SJCRH30 (cell line): ENCODE data around the gene MZF1. TPM values are rescaled to one million over a fixed set of nuclear protein-coding genes. Genes with fewer than 3 reads are reported as not detected.
A peak's percentile ranks its signal among the peaks of the same experiment; 100 is the strongest.
"Not testable (repeated sequence)": the region's sequence is repeated elsewhere in the genome, so short reads cannot be mapped to it uniquely, and the experiment has no call there.

Experiments used
- DNase-seq, 2 experiments: peaks; one replicate each; pipeline ENCODE4 v3.0.0-alpha.2; 2015 to 2020
- H3K27ac ChIP-seq: fragments of 250-450 bp; sonication (Bioruptor Pico); 2 replicates; pipeline ENCODE4 v1.5.1; 2020; ENCODE audit warnings: mild to moderate bottlenecking, moderate library complexity
- H3K27me3 ChIP-seq: fragments of 250-450 bp; sonication (Bioruptor Pico); 2 replicates; pipeline ENCODE4 v1.5.1; 2020; ENCODE audit warnings: mild to moderate bottlenecking, moderate library complexity
- H3K36me3 ChIP-seq: fragments of 250-450 bp; sonication (Bioruptor Pico); 2 replicates; pipeline ENCODE4 v1.5.1; 2020; ENCODE audit warnings: mild to moderate bottlenecking, moderate library complexity
- H3K4me1 ChIP-seq: fragments of 250-450 bp; sonication (Bioruptor Pico); 2 replicates; pipeline ENCODE4 v1.5.1; 2020; ENCODE audit warnings: mild to moderate bottlenecking, moderate library complexity
- H3K4me3 ChIP-seq: fragments of 250-450 bp; sonication (Bioruptor Pico); 2 replicates; pipeline ENCODE4 v1.5.1; 2020; ENCODE audit warnings: mild to moderate bottlenecking, moderate library complexity
- H3K9me3 ChIP-seq: fragments of 250-450 bp; sonication (Bioruptor Pico); replicated peaks from 2 replicates; pipeline ENCODE4 v1.5.1; 2020; ENCODE audit warnings: mild to moderate bottlenecking, moderate library complexity
- total RNA-seq: library from RNA; depleted of rRNA; stranded (reverse); fragments of >200 nt; shearing (Covaris generic); gene quantifications from 2 replicates; pipeline ENCODE4 v1.2.3, GENCODE V29; 2014; rRNA removed

Gene MZF1
- total RNA-seq = 6.0 and 6.5 TPM in 2 replicates

DNA sequence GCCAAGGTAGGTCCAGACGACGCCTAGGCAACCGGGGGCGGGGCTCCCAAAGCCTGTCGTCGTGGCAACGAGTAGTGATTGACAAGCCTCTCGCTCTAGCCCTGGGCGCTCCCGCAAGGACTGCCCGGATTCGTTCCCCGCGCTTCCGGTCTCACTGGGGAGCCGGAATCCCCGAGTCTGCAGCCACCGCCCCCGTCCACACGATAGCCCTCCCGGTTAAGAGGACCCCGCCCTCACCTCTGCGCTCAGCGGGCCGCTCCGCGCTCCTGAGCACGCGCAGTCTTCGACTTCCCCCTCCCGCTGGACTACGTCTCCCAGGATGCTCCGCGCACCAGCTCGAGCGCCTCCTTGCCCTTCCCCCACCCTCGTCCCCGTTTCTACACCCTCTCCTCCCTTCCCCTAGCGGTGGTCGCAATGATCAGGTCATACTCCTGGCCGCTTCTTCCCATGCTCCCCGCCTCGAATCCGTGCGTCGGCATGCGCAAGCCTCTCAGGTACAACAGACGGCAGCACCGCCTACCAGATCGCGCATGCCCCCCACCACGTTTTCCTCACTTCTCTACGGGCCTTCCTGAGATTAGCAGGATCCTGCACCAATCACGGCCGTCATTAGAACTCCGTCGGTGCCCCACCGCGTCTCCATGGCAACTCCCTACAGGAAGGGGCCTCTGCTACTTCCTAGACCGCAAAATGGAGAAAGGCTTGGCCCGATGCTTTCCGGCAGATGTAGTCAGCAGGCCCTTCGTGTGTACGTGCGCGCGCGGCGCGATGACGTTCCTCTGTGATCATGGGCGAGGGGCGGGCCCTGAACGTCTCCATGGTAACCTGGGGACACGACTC lies at the start of gene MZF1:
TSS of gene MZF1 (minus strand) at position 518 of the 840 bp plus-strand sequence. CDS start 1,946 bp downstream, outside the sequence.
- Histone ChIP-seq H3K4me3 (peak within 1 kb of the TSS; percentile 67), H3K27me3 (no peaks in the 10 kb centered on the region), H3K9me3 (no peaks in the 10 kb centered on the region), H3K27ac (peak within 1 kb of the TSS; percentile 82), H3K36me3 (no peaks in the 10 kb centered on the region), H3K4me1 (0 out of 2 replicates have a peak, but pooled peaks cover 3% of the 10 kb centered on the region)
- peak; percentile 100 for DNase-seq

DNA sequence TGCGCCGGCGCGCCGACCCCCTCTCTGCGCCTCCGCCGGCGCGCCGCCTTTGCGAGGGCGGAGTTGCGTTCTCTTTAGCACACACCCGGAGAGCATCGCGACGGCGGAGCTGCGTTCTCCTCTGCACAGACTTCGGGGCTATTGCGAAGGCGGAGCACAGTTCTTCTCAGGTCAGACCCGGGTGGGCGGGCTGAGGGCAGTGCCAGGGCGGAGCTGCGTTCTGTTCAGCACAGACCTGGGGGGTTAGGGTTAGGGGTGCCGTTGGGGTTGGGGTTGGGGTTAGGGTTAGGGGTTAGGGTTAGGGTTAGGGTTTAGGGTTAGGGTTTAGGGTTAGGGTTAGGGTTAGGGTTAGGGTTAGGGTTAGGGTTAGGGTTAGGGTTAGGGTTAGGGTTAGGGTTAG lies 34.1 kb upstream of the MZF1 start:
- H3K27me3 ChIP-seq, H3K9me3 ChIP-seq, H3K27ac ChIP-seq, DNase-seq, H3K4me3 ChIP-seq, H3K36me3 ChIP-seq, H3K4me1 ChIP-seq: not testable (repeated sequence)

DNA sequence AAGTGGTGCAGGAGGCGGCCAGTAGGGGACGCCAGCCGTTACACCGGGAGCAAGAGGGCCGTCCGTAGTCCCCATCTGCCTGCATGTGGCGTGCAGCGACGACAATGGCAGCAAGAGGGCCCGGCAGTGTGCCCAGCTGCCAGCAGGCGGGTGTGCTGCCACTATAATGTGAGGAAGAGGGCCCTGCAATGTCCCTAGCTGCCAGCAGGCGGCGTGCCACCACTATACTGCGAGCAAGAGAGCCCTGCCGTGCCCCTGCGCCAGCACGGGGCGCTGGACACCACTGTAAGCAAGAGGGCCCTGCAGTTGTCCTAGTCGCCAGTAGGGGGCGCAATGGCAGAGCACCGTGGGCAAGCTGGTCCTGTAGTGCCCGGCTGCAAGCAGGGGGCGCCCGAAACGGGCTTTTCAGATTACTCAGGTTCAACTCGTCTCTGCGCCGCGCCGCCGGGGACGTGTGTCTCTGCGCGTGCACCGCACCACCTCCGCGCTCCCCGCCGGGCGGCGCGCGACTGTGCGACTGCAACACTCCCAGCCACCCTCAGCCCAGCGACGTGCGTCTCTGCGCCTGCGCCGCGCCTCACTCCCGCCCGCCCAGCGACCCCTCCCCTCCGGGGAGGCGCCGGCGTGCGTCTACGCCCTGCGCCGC lies 33.2 kb upstream of the MZF1 start:
- H3K27ac ChIP-seq, H3K9me3 ChIP-seq, H3K27me3 ChIP-seq, DNase-seq, H3K4me1 ChIP-seq, H3K4me3 ChIP-seq, H3K36me3 ChIP-seq: not testable (repeated sequence)

DNA sequence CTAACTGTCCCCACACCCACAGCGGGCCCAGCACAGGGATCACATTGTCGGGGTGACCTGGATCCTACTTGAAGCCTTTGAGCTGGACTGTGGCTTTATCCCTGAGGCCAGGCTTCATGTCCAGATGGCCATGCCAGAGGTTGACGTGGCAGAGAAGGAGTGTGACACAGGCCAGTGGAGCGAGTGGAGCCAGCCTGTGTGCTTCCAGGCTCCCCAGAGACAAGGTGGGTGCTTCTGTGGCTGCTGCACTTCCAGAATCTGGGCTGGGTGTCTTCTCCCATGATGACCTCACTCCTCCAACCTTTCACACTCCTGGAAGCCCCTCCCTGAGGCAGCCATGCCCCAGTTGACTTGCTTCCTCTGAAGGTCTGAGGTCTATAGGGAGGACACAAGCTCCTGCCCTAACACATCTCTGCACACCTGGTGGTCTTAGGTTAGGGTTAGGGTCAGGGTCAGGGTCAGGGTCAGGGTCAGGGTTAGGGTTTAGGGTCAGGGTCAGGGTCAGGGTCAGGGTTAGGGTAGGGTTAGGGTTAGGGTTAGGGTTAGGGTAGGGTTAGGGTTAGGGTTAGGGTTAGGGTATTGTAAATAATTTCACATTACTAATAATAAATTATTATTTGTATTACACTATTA lies 13.1 kb upstream of the MZF1 start:
- Histone ChIP-seq H3K9me3 (no peaks in the 10 kb centered on the region), H3K27me3 (no peaks in the 10 kb centered on the region), H3K4me3 (no peak overlapping the region), H3K36me3 (no peaks in the 10 kb centered on the region), H3K27ac (no peak overlapping the region), H3K4me1 (no peaks in the 10 kb centered on the region)
- no peak for DNase-seq

DNA sequence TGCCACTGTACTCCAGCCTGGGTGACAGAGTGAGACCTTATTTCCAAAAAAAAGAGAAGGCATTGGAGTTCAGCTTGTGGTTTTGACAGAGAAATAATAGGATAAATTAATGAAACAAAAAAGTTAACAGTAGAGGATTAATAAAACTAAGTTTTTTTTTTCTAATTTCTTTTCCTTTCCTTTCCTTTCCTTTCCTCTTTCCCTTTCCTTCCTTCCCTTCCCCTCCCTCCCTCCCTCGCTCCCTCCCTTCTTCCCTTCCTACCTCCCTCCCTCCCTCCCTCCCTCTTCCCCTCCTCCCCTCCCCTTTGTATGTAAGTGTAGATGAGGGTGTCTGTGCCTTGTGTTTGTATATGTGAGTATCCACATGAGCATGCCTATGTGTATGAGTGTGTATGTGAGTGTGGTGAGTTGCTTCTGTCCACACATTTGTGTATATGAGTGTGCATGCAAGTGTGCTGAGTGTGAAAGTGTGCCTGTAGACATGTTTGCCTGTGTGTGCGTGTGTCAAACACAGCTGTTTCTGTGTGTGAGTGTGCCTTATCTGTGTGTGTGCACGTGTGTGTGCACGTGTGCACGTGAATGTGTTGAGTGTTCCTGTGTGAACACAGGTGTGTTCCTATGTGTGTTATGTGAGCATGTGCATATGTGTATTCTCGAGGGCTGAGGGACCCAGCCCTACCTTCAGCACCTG lies 12.5 kb upstream of the MZF1 start:
- Histone ChIP-seq H3K27me3 (no peaks in the 10 kb centered on the region), H3K9me3 (no peaks in the 10 kb centered on the region), H3K4me3 (no peak overlapping the region), H3K36me3 (no peaks in the 10 kb centered on the region), H3K27ac (no peak overlapping the region), H3K4me1 (no peaks in the 10 kb centered on the region)
- no peak for DNase-seq

DNA sequence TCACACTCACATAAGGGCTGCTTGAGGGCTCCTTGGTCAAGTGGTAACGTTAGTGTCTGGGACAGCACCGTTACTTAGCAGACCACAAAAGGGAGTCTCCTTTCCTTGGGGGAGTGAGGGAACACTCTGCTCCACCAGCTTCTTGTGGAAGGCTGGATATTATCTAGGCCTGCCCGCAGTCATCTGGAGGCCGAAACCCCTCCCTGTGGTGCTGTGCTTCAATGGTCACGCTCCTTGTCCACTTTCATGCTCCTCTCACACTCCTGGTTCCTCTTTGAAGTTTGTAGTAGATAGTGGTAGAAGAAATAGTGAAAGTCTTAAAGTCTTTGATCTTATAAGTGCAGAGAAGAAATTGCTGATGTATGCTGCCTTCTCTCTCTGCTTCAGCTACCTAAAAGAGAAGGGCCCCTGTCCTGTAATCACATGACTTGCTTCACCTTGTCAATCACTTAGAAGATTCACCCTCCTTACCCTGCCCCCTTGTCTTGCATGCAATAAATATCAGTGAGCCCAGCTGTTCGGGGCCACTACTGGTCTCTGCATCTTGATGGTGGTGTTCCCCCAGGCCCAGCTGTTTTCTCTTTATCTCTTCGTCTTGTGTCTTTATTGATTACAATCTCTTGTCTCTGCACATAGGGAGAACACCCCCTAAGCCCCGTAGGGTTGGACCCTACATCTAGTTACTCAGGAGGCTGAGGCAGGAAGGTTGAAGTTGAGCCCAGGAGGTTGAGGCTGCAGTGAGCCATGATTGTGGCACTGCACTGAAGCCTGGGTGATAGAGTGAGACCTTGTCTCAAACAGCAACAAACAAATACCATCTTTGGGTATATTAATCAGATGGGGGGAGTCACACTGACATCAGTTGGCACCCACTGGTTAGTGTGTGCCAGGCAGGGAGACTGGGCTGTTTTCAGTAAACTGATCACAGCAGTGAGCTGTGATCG lies 11.6 kb upstream of the MZF1 start:
- Histone ChIP-seq H3K4me1 (no peaks in the 10 kb centered on the region), H3K27ac (no peak overlapping the region), H3K27me3 (no peaks in the 10 kb centered on the region), H3K9me3 (no peaks in the 10 kb centered on the region), H3K36me3 (no peaks in the 10 kb centered on the region), H3K4me3 (no peak overlapping the region)
- DNase-seq = no peak

DNA sequence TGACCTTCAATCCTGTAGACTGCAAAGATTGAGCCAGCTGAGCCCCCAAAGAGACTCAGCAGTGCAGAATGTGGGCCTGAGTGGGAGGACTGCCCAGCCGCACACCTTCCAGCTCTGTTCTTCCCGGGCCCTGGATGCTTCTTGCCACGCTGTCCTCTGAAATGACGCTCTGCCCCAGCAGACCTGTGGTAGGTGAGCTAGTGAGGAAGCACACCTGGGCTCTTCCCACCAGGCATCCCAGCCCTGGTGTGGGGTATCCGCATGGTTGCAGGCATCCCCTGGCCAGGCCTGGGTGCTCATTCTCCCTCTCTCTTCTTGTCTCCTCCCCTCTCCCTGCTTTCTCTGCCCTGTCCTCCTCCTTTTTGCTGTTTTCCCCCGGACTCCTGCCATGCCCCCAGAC lies 9.8 kb upstream of the MZF1 start:
- Histone ChIP-seq H3K4me3 (no peak overlapping the region), H3K9me3 (no peaks in the 10 kb centered on the region), H3K36me3 (no peaks in the 10 kb centered on the region), H3K27ac (no peak overlapping the region), H3K27me3 (no peaks in the 10 kb centered on the region), H3K4me1 (no peaks in the 10 kb centered on the region)
- DNase-seq = no peak

DNA sequence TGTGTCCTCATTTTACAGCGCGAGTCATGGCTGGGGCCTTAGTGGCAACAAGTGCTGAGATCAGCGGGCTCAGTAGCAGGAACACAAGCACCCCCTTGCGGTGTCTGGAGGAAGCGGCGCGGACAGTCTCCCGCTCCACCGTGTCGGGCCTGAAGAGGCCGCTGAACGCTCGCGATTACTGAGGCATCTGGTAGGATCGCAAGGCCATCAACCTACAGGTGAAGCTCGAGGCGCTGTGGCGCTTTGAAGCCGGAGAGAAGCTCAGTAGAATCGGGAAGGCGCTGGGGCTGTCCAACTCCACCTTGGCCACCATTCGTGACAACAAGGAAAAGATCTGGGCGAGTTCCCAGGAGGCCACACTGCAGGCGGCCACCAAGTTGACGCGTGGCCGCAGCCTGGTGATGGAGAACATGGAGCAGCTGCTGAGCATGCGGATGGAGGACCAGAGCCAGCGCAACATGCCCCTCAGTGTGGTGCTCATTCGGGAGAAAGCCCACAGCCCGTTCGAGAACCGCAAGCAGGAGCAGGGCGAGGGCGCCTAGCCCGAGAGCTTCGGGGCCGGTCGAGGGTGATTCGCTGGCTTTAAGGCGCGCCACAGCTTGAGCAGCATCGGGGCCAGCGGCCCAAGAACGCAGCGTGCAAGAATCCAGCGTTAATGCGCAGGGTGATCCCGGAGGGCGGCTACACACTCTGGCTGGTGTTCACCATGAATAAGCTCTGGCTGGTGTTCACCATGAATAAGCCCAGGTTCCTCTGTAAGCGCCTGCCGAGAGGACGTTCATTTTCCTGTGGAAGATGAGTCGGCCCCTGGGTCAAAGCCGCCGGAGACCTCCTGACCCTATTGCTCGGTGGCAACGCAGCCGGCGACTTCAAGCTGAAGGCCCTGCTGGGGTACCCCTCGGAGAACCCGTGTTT lies 8.3 kb upstream of the MZF1 start:
- no peaks in the 10 kb centered on the region for H3K36me3 ChIP-seq
- no peaks in the 10 kb centered on the region for H3K4me1 ChIP-seq
- no peak overlapping the region for H3K4me3 ChIP-seq
- no peaks in the 10 kb centered on the region for H3K27me3 ChIP-seq
- DNase-seq = no peak
- H3K27ac ChIP-seq = no peak overlapping the region
- no peaks in the 10 kb centered on the region for H3K9me3 ChIP-seq

DNA sequence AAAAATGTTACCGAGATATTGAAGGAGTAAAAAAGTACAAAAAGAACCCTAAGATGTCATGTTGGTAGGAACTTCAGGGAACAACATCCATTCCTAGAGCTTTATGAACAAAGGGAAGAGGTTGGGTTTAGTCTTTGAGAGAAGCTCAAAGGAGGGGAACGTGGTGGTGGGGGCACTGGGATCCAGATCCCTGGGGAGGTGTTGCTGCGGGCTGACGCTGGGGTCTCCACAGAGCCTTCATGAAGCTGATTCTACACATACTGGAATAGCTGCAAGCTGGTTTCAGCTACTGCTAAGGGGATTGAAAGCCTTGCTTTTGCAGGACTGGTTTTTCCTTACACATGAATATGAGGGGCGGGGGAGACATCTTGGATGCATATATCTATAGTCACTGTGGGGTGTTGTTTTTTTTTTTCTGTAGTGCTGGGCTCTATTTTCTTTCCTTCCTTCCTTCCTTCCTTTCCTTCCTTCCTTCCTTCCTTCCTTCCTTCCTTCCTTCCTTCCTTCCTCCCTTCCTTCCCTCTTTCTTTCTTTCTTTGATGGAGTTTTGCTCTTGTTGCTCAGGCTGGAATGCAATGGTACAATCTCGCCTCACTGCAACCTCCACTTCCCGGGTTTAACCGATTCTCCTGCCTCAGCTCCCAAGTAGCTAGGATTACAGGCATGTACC lies 6.5 kb upstream of the MZF1 start:
- Histone ChIP-seq H3K4me3 (no peak overlapping the region), H3K36me3 (no peaks in the 10 kb centered on the region)
- no peak for DNase-seq

DNA sequence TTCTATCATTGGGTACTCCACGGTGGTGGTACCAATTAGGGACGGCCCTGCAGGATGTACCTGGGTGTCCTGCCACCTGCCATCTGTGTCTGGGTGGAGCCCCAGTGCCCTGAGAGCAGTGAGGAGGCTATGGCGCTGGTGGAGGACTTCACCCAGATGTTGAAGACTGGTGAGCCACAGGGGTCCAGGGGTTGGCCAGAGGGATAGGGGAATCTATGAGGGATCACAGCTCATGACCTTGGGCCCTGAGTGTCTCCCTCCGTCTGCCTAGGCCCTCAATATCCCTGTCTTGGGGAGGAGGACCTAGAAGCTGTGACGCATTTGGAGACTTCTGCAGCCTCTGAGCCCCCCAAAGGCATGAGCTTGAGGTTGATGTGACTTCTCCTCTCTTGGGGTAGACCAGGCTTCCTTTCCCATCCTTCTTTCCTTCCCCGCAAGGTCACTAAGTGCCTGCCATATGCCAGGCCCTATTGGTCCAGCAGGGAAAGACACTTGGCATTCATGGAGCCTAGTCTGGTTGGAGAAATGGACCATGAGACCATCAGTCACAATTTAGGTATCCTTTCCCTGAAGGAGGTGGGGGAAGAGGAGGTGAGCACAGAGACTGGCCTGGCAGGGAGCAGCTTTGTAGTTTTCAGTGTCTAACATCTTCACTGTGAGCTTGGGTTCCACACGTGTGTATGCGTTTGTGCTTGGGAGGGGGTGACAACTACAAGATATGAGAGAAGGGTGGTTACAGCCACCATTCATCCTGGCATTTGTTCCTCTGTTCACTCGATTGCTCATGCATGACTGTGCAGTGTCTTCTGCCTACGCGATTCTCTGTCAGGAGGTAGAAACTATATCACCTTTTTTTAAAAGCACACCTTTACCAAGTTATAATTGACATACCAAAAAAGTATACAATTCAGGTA lies 5.1 kb upstream of the MZF1 start:
- Histone ChIP-seq H3K27me3 (no peaks in the 10 kb centered on the region), H3K4me1 (0 out of 2 replicates have a peak, but pooled peaks cover 3% of the 10 kb centered on the region), H3K36me3 (no peaks in the 10 kb centered on the region), H3K9me3 (no peaks in the 10 kb centered on the region), H3K27ac (no peak overlapping the region), H3K4me3 (no peak overlapping the region)
- no peak for DNase-seq

More for the DNA sequence above, 6.5 kb upstream of the MZF1 start:
- Histone ChIP-seq H3K4me1 (0 out of 2 replicates have a peak, but pooled peaks cover under 1% of the 10 kb centered on the region), H3K9me3 (no peaks in the 10 kb centered on the region), H3K27me3 (no peaks in the 10 kb centered on the region), H3K27ac (no peak overlapping the region)

DNA sequence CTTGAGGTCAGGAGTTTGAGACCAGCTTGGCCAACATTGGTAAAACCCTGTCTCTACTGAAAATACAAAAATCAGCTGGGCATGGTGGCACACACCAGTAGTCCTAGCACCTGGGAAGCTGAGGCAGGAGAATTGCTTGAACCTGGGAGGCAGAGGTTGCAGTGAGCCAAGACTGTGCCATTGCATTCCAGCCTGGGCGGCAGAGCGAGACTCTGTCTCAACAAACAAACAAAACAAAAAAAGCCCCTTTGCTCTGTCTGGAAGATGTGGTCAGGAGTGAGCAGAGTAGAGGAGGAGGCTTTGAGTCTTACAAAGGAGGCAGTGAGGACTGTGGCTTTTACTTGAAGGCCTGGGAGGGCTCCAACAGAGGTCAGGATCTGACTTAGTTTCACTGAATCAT lies 4.4 kb upstream of the MZF1 start:
- H3K36me3 ChIP-seq, H3K27me3 ChIP-seq, H3K4me3 ChIP-seq, H3K27ac ChIP-seq, DNase-seq, H3K9me3 ChIP-seq, H3K4me1 ChIP-seq: not testable (repeated sequence)
